Neural cell (in vitro differentiated cells): Measurements from ENCODE around the gene SCUBE1. TPM values are rescaled to one million over a fixed set of nuclear protein-coding genes. Genes with fewer than 3 reads are reported as not detected.

ENCODE experiments used
- H2AFZ ChIP-seq: fragments of 200-600, 300-800 bp; sonication (generic), shearing (Covaris generic); 2 replicates; pipeline ENCODE4 v1.6.0; 2014; ENCODE audit warnings: low read depth, mild to moderate bottlenecking, antibody characterized with exemption, low read length, moderate library complexity
- H3F3A ChIP-seq: fragments of 200-600 bp; shearing (Covaris generic); 2 replicates; pipeline ENCODE4 v1.6.1; 2016; ENCODE audit warnings: mild to moderate bottlenecking, moderate library complexity, mixed read lengths, antibody characterized with exemption, low read length; ENCODE audit not compliant: insufficient read depth, poor library complexity, severe bottlenecking
- H3K27ac ChIP-seq: fragments of 200-600, 300-800 bp; sonication (generic), shearing (Covaris generic); 2 replicates; pipeline ENCODE4 v1.5.1; 2014; ENCODE audit warnings: mild to moderate bottlenecking, low read length, moderate library complexity
- H3K27me3 ChIP-seq: fragments of 300-800, 200-600 bp; sonication (generic), shearing (Covaris generic); 2 replicates; pipeline ENCODE4 v1.6.0; 2014; ENCODE audit warnings: mild to moderate bottlenecking, low read depth, low read length, moderate library complexity; ENCODE audit not compliant: insufficient read depth
- H3K36me3 ChIP-seq: fragments of 300-800, 200-600 bp; sonication (generic), shearing (Covaris generic); 2 replicates; pipeline ENCODE4 v1.5.1; 2014; ENCODE audit warnings: mild to moderate bottlenecking, antibody characterized with exemption, low read length, moderate library complexity; ENCODE audit not compliant: insufficient read depth
- H3K4me2 ChIP-seq: fragments of 300-800, 200-600 bp; sonication (generic), shearing (Covaris generic); 2 replicates; pipeline ENCODE4 v1.6.0; 2014; ENCODE audit warnings: mild to moderate bottlenecking, low read length
- H3K4me3 ChIP-seq: fragments of 300-800, 200-600 bp; sonication (generic), shearing (Covaris generic); 2 replicates; pipeline ENCODE4 v1.5.1; 2014; ENCODE audit warnings: mild to moderate bottlenecking, low read length, moderate library complexity
- H3K79me2 ChIP-seq: fragments of 200-600 bp; shearing (Covaris generic); replicated peaks from 2 replicates; pipeline ENCODE4 v1.6.0; 2014; ENCODE audit warnings: mild to moderate bottlenecking, low read length, moderate library complexity; ENCODE audit not compliant: insufficient read depth
- H3K9ac ChIP-seq: fragments of 300-800, 200-600 bp; sonication (generic), shearing (Covaris generic); 2 replicates; pipeline ENCODE4 v1.6.1; 2016; ENCODE audit warnings: mild to moderate bottlenecking, low read length, mixed read lengths
- H3K9me2 ChIP-seq: fragments of 200-600 bp; shearing (Covaris generic); 2 replicates; pipeline ENCODE4 v1.6.1; 2016; ENCODE audit warnings: mild to moderate bottlenecking, low read length, mixed read lengths; ENCODE audit not compliant: insufficient read depth
- H3K9me3 ChIP-seq: fragments of 200-600, 300-800 bp; sonication (generic), shearing (Covaris generic); 2 replicates; pipeline ENCODE4 v1.6.1; 2016; ENCODE audit warnings: mild to moderate bottlenecking, mixed run types, low read length, moderate library complexity, mixed read lengths
- H4K20me1 ChIP-seq: fragments of 200-600 bp; shearing (Covaris generic); 2 replicates; pipeline ENCODE4 v1.6.1; 2016; ENCODE audit warnings: mild to moderate bottlenecking, mixed run types; ENCODE audit not compliant: insufficient read depth
- CTCF ChIP-seq: fragments of 450-650 bp; IDR thresholded peaks from 2 replicates; pipeline ENCODE4 v1.5.1; 2014; ENCODE audit warnings: antibody characterized with exemption, mild to moderate bottlenecking, moderate library complexity; ENCODE audit not compliant: poor library complexity, severe bottlenecking
- EP300 ChIP-seq: fragments of 450-650 bp; conservative IDR thresholded peaks from 2 replicates; pipeline ENCODE4 v1.6.1; 2014; ENCODE audit warnings: antibody characterized with exemption, mild to moderate bottlenecking, moderate library complexity; ENCODE audit not compliant: poor library complexity, severe bottlenecking
- EZH2 ChIP-seq: fragments of 200-600, 300-800 bp; shearing (Covaris generic), sonication (generic); IDR thresholded peaks from 2 replicates; pipeline ENCODE4 v1.6.1; 2014; ENCODE audit warnings: antibody characterized with exemption, low read length, borderline replicate concordance, mild to moderate bottlenecking; ENCODE audit not compliant: insufficient read depth, poor library complexity, severe bottlenecking
- MXI1 ChIP-seq: fragments of 450-650 bp; conservative IDR thresholded peaks from 2 replicates; pipeline ENCODE4 v1.6.1; 2014; ENCODE audit warnings: antibody characterized with exemption, mild to moderate bottlenecking; ENCODE audit not compliant: poor library complexity, severe bottlenecking
- POLR2AphosphoS5 ChIP-seq: IDR thresholded peaks from 2 replicates; pipeline ENCODE4 v1.6.1; 2012
- RAD21 ChIP-seq: fragments of 450-650 bp; conservative IDR thresholded peaks from 2 replicates; pipeline ENCODE4 v1.6.1; 2014; ENCODE audit warnings: antibody characterized with exemption, mild to moderate bottlenecking, moderate library complexity
- REST ChIP-seq: IDR thresholded peaks from 2 replicates; pipeline ENCODE4 v1.6.1; 2012; ENCODE audit warnings: borderline replicate concordance
- SMC3 ChIP-seq: fragments of 450-650 bp; conservative IDR thresholded peaks from 2 replicates; pipeline ENCODE4 v1.6.1; 2014; ENCODE audit warnings: antibody characterized with exemption, mild to moderate bottlenecking, moderate library complexity; ENCODE audit not compliant: poor library complexity
- TAF1 ChIP-seq: IDR thresholded peaks from 2 replicates; pipeline ENCODE4 v1.6.1; 2012; ENCODE audit warnings: low read depth
- polyA plus RNA-seq: library from polyadenylated mRNA; depleted of rRNA; stranded (reverse); fragments of >200 nt; gene quantifications from 2 replicates; pipeline ENCODE4 v1.2.3, GENCODE V29; 2014

Gene SCUBE1
- polyA plus RNA-seq, 1 donor from 2014 or later = 8.4 TPM

DNA sequence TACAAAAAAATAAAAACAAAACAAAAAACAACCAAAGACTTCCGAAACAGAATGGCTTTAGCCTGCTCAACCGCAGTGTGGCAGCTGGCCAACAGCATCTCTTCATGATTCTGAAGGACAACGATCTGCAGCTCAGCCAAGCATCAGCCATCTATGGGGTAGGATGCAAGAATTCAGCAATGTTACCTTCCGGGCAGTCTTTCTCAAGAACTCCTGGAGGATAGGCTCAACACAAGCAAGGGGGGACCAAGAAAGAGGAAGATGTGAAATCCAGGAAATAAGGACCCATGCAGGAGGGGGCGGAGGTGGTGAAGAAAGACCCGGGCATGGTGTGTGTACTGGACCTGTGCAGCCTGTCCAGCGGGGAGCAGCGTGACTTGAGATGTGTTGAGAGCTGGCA lies 195.4 kb downstream of the SCUBE1 start:
- no peak for TF ChIP-seq REST
- TF ChIP-seq POLR2AphosphoS5 = no peak
- TF ChIP-seq CTCF = no peak
- no peak for TF ChIP-seq EZH2
- TF ChIP-seq EP300 = no peak
- TF ChIP-seq RAD21 = no peak
- no peak for TF ChIP-seq TAF1
- TF ChIP-seq SMC3 = no peak
- no peak for TF ChIP-seq MXI1
- H3K4me3 ChIP-seq = no peak overlapping the region

More for the DNA sequence above, 195.4 kb downstream of the SCUBE1 start:
- Histone ChIP-seq H4K20me1 (no peaks in the 10 kb centered on the region), H3K79me2 (no peaks in the 10 kb centered on the region), H2AFZ (no peak overlapping the region), H3K9me3 (no peaks in the 10 kb centered on the region), H3K36me3 (no peaks in the 10 kb centered on the region), H3K27ac (no peak overlapping the region), H3K27me3 (peaks cover 16% of the 10 kb centered on the region), H3K4me2 (no peak overlapping the region), H3F3A (no peaks in the 10 kb centered on the region), H3K9me2 (no peaks in the 10 kb centered on the region), H3K9ac (no peak overlapping the region)

Other genes starting within 250 kb of the SCUBE1 start
- gene BIK, start 232.6 kb downstream of the SCUBE1 start, polyA plus RNA-seq = 1.5 and 3.1 TPM in 2 replicates
- 46.1 and 46.8 TPM in 2 replicates for gene MCAT, start 200.0 kb downstream of the SCUBE1 start, polyA plus RNA-seq
- not detected in 2 replicates for gene TSPO, start 191.8 kb downstream of the SCUBE1 start, polyA plus RNA-seq
- 22.2 and 24.1 TPM in 2 replicates for gene TTLL12, start 156.2 kb downstream of the SCUBE1 start, polyA plus RNA-seq
- gene MPPED1, start 68.6 kb upstream of the SCUBE1 start, polyA plus RNA-seq = 24.1 and 33.4 TPM in 2 replicates